ENCODE measurements around the gene FSHB.

DNA sequence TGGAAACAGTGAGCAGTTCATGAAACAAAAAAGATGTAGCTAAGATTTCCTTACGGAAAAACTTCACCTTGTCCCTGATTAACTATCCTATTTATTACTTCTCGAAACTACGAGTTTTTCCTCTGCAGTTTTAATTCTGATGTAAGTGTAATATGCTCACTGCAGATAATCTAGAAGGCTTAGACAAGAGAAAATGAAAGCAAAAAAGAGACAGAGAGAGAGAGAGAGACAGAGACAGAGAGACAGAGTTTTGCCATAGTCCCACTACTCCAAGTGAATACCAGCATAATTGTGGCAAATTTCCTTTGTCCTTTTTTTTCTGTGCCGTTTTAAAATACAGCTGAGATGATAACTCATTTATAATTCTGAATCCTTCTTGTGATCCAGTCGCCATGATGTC is 24.8 kb downstream of the FSHB start:
- no peak for TF ChIP-seq POLR2A (IDR thresholded peaks at IDR 0.05)
- TF ChIP-seq, protein P1, sequence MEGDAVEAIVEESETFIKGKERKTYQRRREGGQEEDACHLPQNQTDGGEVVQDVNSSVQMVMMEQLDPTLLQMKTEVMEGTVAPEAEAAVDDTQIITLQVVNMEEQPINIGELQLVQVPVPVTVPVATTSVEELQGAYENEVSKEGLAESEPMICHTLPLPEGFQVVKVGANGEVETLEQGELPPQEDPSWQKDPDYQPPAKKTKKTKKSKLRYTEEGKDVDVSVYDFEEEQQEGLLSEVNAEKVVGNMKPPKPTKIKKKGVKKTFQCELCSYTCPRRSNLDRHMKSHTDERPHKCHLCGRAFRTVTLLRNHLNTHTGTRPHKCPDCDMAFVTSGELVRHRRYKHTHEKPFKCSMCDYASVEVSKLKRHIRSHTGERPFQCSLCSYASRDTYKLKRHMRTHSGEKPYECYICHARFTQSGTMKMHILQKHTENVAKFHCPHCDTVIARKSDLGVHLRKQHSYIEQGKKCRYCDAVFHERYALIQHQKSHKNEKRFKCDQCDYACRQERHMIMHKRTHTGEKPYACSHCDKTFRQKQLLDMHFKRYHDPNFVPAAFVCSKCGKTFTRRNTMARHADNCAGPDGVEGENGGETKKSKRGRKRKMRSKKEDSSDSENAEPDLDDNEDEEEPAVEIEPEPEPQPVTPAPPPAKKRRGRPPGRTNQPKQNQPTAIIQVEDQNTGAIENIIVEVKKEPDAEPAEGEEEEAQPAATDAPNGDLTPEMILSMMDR (IDR thresholded peaks at IDR 0.05 in 4 of 5, conservative IDR thresholded peaks at IDR 0.05 in 1 of 5), result no peak

All from gastrocnemius medialis (tissue), 4 donors.